RCC 7860 (cell line): ENCODE measurements around the gene LHFPL6.

ENCODE experiments used
- DNase-seq: peaks from one replicate; pipeline ENCODE4 v3.0.0-alpha.2; 2015; ENCODE audit warnings: low spot score
- FAIRE-seq: peaks from 2 replicates; lab custom pipeline; 2012; peaks lifted over from hg19 to GRCh38; lab: Jason Lieb, UNC

Gene LHFPL6

DNA sequence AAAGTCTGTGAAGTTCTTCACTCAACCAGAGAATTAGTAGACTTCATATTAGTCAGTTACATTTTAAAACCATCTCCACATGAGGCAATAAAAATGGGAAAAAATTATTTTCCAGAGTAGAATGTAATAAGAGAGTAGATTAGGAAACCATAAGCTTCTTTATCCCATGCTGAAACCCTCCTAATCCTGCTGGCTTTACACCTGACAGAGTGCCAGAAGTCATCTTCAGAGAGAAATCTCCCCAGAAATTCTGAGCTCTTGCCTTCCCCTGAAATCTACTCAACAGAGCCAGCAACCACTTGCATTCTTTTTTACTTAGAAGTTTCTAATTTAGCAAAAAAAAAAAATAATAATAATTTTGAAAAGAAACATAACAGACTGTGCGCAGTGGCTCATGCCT, 284.8 kb downstream of the LHFPL6 start:
- DNase-seq, result no peak
- no peak for FAIRE-seq

DNA sequence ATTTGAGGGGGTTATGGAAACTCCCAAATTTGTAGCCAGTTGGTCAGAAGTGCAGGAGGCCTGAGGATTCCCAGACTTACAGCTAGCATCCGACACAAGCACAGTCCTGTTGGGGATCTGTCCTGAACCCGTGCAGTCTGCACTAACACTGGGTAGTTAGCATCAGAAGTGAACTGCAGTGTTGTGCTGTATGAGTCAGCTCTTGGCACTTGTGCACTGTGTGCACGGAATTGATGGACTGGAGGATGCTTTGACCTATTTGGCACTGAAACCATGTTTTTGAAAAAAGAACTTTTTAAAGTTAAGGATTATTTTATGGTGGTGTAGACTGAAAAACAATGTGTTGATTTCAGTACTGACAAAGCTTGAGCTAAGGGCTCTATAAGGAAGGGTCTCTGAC, 285.7 kb downstream of the LHFPL6 start:
- FAIRE-seq (no peak), DNase-seq (no peak)

DNA sequence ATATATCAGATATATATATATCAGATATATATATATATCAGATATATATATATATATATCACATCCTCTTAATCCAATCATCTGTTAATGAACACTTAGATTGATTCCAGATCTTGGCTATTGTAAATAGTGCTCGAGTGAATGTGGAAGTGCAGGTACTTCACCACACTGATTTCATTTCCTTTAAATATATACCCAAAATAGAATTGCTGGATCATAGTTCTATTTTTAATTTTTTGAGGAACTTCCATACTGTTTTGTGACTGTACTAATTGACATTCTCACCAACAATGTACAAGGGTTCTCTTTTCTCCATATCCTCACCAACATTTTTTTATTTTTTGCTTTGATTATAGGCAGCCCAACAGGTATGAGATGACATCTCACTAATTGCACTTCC, 287.2 kb downstream of the LHFPL6 start:
- DNase-seq (no peak), FAIRE-seq (no peak)

DNA sequence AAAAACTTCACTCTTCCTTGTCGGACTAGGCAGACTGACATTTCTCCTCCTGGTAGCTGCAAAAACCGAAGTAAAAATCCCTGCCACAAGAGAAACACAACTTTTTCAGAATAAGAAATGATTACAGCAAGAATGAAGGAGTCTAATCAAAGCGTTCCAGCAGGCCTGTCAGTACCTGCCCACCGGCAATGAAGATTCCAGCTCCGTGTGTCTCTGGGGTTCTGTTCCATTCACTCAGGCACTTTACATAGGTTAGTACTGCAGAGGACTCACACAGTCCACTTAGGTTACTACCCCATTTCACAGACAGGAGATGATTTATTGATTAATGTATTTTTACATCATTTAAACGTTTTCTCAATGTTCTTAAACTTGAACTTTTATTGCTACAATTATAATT, 289.3 kb downstream of the LHFPL6 start:
- FAIRE-seq (no peak), DNase-seq (no peak)

DNA sequence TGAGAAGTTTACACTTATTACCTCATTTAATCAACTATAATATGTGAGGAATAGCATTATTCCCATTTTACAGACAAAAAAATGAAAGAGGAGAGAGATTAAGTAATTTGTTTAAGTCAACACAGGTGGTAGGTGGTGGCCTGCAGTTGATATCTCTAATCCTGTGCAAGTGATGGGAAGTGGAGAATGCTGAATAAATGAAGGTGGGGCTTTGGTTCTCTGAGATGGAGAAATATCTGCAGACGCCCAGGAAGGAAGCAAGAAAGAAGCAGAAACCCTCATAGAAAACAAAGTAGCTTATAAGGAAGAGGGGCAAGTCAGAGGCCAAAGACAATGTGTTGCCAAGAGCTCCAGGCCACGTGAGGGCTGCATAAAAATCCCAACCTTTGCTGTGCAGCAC, 290.4 kb downstream of the LHFPL6 start:
- FAIRE-seq (no peak), DNase-seq (no peak)

DNA sequence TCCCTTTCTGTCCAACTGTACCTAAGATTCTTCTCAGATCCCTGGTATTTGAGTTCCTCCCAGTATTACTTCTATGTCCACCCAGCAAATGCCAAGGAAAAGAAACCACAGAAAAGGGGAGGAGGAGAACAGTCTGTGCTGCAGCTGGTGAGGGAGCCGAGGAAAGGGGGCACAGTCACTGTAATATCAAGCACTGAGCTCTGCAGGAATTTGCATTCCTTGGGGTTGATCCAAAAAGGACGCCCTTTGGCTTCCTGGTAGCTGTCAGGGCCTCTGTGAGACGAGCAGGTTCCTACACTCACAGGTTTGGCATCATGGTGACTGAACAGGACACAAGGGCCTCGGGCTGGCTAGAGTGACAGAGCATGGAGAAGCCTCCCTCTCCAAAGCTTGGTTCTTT, 291.4 kb downstream of the LHFPL6 start:
- FAIRE-seq, result no peak
- no peak for DNase-seq

DNA sequence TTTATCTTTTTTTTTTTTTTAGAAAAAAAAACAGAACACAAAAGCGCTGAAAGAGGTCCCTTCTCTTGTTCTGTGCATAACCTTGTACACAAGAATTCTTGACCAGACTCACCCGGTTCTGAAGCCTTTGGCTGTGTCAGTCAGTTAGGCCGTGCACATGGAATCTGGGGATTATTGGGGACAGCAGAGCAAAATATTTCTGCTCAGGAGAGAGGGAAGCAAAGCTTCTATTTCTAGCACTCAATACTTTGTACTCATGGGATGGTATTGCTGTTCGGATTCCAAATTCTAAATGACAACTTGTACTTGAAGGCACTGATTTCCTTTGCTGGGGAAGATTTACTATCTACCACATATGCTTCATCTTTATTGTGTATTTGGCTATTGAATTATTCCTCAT, 292.0 kb downstream of the LHFPL6 start:
- DNase-seq (no peak), FAIRE-seq (no peak)

DNA sequence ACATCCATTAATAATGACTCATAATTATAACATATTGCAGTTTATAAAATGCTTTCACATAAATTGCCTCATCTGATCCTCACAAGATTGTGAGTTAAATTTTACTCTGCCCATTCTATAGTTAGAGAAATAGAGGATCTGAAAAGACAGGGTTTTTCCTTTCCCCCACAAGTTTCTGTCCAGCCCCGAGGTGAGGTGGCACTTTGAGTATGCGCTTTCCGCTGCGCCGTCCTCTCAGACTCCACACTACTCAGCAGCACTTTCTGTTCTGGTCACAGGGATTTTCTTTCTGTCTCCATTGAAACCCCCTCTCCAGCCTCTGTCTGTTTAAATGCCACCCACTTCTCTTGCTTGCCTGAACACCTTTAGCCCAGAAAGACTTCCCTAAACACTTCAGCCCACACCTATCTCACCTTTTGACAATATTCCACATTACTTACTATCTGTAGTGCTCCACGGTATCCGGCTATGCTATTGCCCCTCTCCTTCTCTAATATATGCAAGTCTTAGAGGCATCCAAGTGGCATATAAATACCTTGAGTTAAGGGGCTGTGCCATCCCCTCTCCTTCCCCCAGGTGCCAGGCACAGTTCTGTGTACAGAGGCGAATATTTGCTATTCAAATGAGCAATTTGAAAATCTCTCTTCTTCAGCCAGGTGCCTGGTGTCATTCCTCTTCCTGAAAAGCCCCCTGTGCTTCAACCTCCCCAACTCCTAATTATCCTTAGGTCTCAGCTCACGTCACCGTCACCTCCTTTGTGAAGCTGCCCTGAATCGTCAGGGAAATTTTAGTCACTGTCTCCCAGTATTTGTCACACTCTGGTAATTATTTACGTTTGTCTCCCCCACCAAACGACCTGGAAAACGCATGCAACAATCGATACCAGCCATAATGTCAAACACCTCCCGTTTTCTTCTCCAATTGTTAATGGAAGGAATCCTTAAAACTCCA, 296.1 kb downstream of the LHFPL6 start:
- no peak for FAIRE-seq
- no peak for DNase-seq

DNA sequence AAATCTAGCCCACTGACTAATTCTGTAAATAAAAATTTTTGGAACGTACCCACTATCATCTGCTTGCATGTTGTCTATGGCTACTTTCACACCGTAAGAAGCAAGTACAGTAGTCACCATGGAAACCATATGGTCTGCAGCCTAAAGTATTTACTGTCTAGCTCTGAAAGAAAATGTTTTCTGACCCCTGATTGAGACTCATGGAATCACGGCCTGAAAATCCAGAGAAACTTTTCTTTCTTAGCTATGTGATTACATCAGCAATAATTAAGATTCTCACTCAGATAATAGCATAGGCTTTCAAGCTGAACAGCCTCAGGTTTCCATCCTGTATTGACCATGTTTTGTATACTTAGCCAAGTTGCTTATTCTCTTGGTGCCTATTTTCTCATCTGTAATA, 300.2 kb downstream of the LHFPL6 start:
- no peak for FAIRE-seq

DNA sequence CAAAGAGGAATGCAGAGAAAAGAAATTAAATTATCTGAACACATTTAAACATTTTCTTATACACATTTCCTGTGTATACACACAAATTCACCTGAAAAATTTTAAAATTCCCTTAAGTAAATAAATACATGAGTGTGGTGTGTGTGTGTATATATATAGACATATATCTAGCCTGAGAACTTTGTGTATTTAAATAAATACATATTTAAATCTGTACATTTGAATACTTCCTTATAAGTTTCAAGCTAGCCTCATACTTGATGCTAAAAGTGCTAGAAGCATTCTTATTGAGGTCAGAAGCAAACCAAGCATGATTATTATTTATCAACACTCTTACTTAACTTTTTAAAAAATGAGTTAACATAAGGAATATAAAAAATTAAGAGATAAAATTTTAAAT, 304.0 kb downstream of the LHFPL6 start:
- no peak for DNase-seq

More for the DNA sequence above, 300.2 kb downstream of the LHFPL6 start:
- DNase-seq, result no peak

DNA sequence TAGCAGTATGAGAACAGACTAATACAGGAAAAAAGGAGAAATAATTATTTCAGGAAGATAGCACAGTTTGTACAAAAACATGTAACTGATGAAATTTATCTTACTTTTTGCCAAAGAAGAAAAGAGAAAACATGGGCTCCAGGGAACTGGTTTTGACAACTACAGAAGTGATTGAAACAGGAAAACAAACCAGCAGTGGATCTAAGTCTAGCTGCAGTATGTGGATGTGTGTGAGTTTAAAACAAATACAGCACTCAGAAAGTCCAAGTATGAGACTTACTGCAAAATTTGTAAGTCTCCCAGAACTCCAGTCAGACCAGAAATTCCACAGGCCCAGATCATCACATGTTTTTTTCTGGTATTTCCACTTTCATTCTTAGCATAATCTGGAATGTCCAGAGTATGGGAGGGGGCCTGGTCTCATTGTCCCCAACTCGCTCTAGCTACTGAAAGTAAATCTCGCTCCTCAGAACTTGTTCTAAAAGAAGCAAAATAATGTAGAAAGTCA, 305.3 kb downstream of the LHFPL6 start:
- DNase-seq (no peak), FAIRE-seq (no peak)

More for the DNA sequence above, 304.0 kb downstream of the LHFPL6 start:
- no peak for FAIRE-seq

DNA sequence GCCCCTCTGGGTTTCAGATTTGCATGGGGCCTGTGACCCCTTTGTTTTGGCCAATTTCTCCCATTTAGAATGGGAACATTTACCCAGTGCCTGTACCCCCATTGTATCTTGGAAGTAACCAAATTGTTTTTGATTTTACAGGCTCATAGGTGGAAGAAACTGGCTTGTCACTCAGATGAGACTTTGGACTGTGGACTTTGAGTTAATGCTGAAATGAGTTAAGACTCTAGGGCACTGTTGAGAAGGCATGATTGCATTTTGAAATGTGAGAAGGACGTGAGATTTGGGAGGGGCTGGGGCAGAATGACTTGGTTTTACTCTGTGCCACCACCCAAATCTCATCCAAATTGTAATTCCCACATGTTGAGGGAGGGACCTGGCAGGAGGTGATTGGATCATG, 306.0 kb downstream of the LHFPL6 start:
- FAIRE-seq, result no peak
- DNase-seq, result no peak

DNA sequence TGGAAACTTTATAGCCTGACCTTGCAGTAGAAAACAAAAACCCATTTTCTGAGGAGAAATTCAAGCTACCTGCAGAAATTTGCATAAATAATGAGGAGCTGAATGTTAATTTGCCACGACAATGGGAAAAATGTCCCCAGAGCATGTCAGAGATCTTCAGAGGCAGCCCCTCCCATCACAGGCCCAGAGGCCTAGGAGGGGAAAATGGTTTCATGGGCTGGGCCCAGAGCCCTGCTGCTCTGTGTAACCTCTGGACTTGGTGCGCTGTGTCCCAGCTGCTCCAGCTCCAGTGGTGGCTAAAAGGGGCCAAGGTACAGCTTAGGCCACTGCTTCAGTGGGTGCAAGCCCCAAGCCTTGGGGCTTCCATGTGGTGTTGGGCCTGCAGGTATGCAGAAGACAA, 306.8 kb downstream of the LHFPL6 start:
- FAIRE-seq (no peak), DNase-seq (no peak)
